Renal cortical epithelial cell (primary cell): ENCODE measurements around the gene LYPD6. TPM values are rescaled to one million over a fixed set of nuclear protein-coding genes. Genes with fewer than 3 reads are reported as not detected.
"Not testable (repeated sequence)": the region's sequence is repeated elsewhere in the genome, so short reads cannot be mapped to it uniquely, and the experiment has no call there.

Experiments
- DNase-seq: peaks from one replicate; pipeline ENCODE4 v3.0.0-alpha.2; 2011; ENCODE audit warnings: low read depth
- total RNA-seq: library from RNA; depleted of rRNA; stranded (reverse); fragments of >200 nt; gene quantifications from 2 replicates; pipeline ENCODE4 v1.2.3, GENCODE V29; 2014

Gene LYPD6
- total RNA-seq, 1 donor from 2014 or later = 1.6 TPM

- no peak for DNase-seq
Observed at GRCh38 chr2:149451417-149452165, 121.2 kb downstream of the LYPD6 start.

DNA sequence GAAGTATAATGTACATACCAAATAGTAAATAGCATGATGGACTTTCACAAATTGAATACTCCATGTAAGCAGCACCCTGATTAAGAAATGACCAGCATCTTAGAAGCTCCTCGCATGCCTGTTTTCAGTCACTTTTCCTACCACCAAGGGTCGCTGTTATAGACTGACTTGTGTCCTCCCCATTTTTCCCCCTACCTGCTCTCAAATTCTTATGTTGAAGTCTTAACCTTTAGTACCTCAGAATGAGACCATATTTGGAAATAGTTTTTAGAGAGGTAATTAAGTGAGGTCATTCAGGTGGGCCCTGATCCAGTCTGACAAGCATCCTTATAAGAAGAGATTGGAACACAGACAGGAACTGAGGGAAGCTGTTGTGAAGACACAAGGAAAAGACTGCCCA is 125.9 kb downstream of the LYPD6 start:
- no peak for DNase-seq

DNA sequence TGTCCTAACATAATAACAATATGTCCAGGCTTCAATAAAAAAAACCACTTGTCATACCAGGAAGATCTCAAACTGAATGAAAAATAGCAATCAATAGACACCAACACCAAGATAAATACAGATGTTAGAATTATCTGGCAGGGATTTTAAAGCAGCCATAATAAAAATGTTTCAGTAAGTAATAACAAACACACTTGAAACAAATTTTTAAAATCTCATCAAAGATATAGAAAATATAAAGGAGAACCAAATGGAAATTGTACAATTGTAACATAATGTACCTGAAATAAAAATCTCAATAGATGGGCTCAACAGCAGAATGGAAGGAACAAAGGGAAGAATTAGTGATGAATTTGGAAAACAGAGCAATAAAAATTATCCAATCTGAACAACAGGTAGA is 128.1 kb downstream of the LYPD6 start:
- DNase-seq = no peak

- no peak for DNase-seq
Observed at GRCh38 chr2:149463328-149464002, 133.1 kb downstream of the LYPD6 start.

DNA sequence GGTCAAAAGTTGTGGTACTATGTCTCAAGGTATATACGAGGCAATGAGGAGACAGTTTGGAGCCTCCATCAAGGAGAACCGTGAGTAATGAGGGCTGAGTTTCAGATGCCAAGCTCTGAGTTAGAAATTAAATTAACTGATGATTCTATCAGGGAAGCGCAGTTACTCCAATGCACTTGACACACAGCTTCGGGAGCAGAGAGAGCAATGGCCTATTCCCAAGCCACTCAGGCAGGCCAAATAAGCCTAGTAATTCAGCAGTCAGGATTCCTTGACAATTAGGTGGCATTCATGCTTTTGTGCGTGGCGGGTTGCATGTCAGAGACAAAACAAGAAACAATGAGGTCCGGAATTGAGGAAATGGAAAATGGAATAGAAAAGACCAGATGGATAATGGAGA is 134.0 kb downstream of the LYPD6 start:
- DNase-seq = no peak

- DNase-seq = no peak
Observed at GRCh38 chr2:149465873-149466272, 135.5 kb downstream of the LYPD6 start.

DNA sequence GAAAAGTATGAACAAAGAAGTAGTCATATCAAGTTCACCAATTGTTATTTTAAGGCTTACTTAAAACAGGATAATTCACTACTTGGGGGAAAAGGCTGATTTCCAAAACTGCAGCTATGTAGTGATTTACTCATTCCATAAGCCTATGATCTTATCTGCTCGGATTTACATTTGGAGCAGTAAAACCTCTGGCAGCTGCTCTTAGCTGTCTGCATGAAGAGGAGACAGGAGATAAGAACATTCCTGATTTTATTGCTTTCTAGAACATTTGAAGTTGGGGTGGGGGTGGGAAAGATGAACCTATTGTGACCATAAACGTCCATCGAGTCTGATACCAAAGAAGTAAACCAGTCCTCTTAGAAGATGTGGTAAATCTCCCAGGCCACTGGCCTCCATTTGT is 136.2 kb downstream of the LYPD6 start:
- no peak for DNase-seq

- no peak for DNase-seq
Observed at GRCh38 chr2:149467436-149467835, 137.0 kb downstream of the LYPD6 start.

- DNase-seq = no peak
Observed at GRCh38 chr2:149468636-149469035, 138.2 kb downstream of the LYPD6 start.

DNA sequence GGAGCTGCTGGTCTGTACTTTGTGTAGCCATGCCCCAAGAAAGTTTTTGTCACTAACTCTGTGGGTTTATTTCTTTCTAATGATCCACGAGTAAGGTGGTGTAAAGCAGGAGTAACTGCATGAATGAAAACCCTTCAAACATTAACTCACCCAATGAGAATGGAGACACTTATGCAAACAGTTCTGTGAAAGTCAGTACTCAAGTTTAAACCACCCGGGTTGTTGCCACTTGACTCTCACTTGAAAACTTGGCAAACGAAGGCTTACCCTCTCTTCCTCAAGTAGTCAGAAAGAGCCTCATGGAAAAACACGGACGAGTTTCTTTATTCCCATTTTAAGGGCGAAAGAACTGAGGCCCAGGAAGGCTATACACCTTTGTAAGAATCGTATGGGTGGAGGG is 139.7 kb downstream of the LYPD6 start:
- DNase-seq = peak; percentile 31

DNA sequence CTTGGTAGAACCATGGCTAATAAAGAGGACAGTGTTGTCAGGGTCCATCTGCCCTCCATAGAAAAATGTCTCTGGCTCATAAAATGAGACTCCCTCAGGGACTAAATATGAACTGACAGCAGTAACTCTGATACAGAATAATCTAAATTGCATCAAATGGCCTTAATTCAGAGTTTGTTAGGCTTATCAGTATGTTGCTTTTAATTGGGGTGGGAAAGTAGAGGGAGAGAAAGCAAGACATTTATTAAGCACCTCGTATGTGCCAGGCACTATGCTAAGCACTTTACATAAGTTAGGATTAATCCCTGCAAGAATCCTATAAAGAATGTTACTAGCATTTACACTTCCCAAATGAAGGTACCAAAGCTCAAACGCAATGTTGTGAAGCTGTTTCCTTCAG is 142.0 kb downstream of the LYPD6 start:
- no peak for DNase-seq

- no peak for DNase-seq
Observed at GRCh38 chr2:149473068-149473467, 142.7 kb downstream of the LYPD6 start.

DNA sequence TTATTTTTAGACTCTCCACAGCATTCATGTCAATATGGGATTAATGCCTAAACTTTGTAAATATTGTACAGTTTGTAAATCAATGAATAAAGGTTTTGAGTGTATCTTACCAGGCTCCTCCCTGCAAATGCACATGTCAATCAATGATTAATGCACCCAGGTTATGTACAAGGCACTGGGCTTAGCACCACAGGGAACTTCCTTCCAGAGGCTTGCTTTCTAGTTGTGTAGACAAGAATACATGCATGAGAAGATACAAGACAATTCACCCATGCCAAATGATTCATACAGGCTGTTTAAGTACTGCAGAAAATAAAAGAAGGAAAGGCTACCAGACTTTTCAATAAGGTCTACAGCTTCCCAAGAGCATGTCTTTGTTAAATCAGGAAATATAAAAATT is 143.1 kb downstream of the LYPD6 start:
- DNase-seq = peak; percentile 47

GRCh38 chr2:149483004-149483605 is 152.7 kb downstream of the LYPD6 start:
- DNase-seq = peak; percentile 9

- DNase-seq = no peak
Observed at GRCh38 chr2:149486664-149487063, 156.3 kb downstream of the LYPD6 start.

DNA sequence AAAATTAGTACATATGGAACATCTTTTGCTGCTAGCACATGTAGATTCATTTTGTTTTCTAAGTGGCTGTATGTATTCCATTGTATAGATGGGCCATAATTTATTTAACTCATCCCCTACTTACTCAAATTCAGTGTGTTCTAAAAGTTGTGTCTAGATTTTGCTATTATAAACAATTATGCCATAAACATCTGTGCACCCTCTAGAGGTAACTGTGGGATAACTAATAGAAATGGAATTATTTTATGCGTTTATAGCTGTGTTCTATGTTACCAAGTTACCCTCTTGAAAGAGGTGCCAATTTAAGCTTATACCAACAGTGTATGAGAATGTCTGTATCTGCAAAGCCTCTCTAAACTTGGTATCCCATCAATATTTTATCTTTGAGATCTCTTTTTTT is 156.8 kb downstream of the LYPD6 start:
- no peak for DNase-seq

- no peak for DNase-seq
Observed at GRCh38 chr2:149488706-149489440, 158.5 kb downstream of the LYPD6 start.

GRCh38 chr2:149489452-149489851 is 159.1 kb downstream of the LYPD6 start:
- DNase-seq = no peak

DNA sequence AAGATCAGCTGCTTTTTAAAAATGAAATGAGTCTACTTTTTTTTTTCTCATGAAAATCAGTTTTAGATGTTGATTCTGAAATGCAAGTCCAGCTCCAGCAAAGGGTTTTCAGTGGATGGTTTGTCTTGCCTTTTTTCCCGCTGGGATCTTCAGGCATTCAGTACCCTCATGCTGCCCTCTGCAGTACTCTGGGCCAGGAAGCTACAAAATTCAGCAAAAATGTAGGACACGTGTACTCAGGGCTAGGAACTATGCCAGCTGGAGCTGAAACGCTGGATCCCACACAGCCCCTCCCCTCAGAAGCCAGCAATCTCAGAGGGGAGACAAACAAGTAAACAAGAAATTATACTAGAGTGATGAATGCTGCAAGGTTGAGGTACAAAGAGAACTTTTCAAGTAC is 159.9 kb downstream of the LYPD6 start:
- peak; percentile 13 for DNase-seq

DNA sequence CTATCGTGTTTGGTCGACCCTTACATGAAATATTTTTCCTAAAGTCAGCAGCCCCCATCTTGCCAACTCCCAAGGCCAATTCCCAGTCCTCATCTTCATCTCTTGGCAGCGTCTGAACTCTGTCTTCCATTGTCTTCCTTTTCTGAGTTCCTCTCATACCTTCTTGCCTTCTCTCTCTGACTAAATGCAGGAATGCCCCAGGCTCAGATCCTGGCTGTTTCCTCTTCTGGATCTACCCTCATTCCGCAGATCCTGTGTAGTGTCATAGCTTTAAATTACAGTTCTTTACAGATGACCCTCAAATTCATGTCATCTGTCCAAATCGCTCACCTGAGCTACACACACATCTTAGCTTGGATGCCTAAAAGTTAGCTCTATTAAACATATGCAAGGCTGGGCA is 162.5 kb downstream of the LYPD6 start:
- no peak for DNase-seq

- not testable (repeated sequence) for DNase-seq
Observed at GRCh38 chr2:149499204-149499603, 168.8 kb downstream of the LYPD6 start.

GRCh38 chr2:149506808-149507207 is 176.4 kb downstream of the LYPD6 start:
- not testable (repeated sequence) for DNase-seq
